GM23338 (cell line): ENCODE measurements around the gene NPHP3.

Source experiments
- CTCF ChIP-seq, 2 experiments: fragments of 200-600 bp in 1 of 2; sonication (generic) in 1 of 2; conservative IDR thresholded peaks; 2 replicates each; pipeline versions ENCODE4 v1.5.1 to v1.6.1; 2016 to 2017; ENCODE audit warnings: antibody characterized with exemption in 2 of 2, low read depth in 2 of 2, mild to moderate bottlenecking in 2 of 2, moderate library complexity in 1 of 2
- REST ChIP-seq: IDR thresholded peaks from one replicate; pipeline ENCODE4 v1.6.1; 2018; ENCODE audit warnings: antibody characterized with exemption; ENCODE audit not compliant: unreplicated experiment

DNA sequence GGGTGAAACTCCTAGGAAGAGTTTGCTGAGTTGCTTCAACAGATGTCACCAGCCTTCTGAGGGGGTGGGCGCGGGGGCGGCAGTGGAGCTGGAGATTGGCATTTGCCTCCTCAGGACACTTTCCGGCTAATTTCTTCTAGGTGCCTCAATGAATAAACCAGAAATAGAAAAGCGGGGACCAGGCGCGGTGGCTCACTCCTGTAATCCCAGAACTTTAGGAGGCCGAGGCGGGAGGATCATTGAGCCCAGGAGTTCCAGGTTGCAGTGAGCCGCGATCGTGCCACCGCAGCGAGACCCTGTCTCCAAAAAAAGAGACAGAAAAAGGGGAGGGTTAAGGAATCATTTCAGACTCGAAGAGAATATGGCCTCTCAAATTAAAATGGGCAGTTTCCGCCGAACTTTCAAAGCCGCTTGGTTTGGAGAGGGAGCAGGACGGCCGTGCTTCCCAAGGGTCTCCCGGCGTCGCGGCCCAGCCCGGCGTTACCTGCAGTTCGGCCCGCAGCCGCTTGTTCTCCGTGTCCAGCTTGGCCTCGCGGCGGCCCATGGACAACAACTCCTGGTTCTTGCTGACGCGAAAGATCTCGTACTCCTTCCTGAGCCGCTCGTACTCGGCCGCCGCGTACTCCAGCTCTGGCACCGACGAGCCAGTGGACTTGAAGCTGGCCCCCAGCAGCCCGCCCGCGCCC, 587 bp downstream of the NPHP3 start:
- 0 out of 4 replicates have a peak, but pooled peaks of 1 of the 2 experiments have one; percentile 13 for TF ChIP-seq CTCF (conservative IDR thresholded peaks at IDR 0.05; ENCODE audit: low read depth in 2 of 2)
- TF ChIP-seq REST = no peak
